ENCODE results near the gene MYPOP. TPM values are rescaled to one million over a fixed set of nuclear protein-coding genes. Genes with fewer than 3 reads are reported as not detected.

Gene MYPOP
- total RNA-seq, 1 donor from 2014 or later, result 9.1 TPM

DNA sequence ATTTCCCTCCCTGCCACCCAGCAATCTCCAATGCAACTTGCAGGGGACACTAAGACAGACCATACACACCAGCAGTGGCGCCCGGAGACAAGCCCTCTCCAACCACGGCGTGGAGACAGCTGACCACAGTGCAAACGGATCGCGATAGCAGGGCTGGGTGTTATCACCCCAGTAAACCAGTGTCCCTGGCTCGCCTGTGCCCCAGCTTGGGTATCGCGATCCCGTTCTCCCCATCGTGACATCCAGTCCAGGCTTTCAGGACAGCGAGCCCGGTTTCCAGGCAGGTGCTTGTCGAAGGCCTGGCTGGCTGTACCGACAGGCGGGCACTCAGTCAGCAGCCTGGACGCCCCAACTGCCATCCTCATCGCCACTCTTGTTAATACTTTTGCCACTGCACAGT, 32.9 kb upstream of the MYPOP start:
- H3K4me3 Mint-ChIP-seq, result no peak overlapping the region
- H3K4me1 Mint-ChIP-seq, result no peaks in the 10 kb centered on the region
- peaks cover 3% of the 10 kb centered on the region for H3K36me3 Mint-ChIP-seq (ENCODE audit: low read depth)
- H3K27me3 Mint-ChIP-seq (ENCODE audit: low read depth), result peaks cover 52% of the 10 kb centered on the region
- no peaks in the 10 kb centered on the region for H3K9me3 Mint-ChIP-seq
- TF ChIP-seq, protein P1, sequence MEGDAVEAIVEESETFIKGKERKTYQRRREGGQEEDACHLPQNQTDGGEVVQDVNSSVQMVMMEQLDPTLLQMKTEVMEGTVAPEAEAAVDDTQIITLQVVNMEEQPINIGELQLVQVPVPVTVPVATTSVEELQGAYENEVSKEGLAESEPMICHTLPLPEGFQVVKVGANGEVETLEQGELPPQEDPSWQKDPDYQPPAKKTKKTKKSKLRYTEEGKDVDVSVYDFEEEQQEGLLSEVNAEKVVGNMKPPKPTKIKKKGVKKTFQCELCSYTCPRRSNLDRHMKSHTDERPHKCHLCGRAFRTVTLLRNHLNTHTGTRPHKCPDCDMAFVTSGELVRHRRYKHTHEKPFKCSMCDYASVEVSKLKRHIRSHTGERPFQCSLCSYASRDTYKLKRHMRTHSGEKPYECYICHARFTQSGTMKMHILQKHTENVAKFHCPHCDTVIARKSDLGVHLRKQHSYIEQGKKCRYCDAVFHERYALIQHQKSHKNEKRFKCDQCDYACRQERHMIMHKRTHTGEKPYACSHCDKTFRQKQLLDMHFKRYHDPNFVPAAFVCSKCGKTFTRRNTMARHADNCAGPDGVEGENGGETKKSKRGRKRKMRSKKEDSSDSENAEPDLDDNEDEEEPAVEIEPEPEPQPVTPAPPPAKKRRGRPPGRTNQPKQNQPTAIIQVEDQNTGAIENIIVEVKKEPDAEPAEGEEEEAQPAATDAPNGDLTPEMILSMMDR (conservative IDR thresholded peaks at IDR 0.05), result no peak
- no peak for DNase-seq (ENCODE audit: low read depth, low spot score)
- H3K27ac Mint-ChIP-seq (ENCODE audit: unreplicated experiment), result no peak overlapping the region

DNA sequence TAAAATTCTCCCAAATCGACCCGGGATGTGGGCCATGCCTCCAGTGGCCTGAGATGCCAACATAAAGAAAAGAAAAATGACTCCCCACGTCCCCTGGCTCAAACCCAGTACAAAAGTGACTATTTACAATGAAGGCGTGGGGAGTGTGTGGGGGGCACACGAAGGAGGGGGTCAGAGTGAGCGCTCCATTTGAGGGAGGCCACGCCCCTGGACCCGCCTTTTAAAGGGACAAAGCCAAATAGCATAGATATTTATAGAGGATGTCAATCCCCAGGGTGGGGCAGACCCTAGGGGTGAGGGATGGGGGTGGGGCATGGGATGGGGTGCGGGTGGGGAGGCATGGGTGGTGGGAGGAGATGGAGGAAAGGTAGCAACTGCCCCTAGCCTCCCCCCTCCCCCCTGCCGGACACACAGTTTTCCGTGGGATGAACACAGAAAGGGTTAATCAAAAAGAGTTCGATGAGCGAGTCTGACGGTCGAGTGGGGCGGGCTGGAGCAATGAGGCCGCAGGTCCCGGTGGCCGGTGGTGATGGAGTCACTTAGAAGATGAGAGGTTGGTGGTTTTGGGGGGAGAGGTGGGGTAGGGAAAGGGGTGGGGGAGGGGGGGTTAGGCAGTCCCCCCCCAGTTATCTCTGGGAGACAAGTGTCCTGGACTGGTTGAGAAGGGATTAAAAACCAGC, 32.3 kb upstream of the MYPOP start:
- Mint-ChIP-seq H3K4me1 (no peaks in the 10 kb centered on the region), H3K36me3 (ENCODE audit: low read depth) (peaks cover 3% of the 10 kb centered on the region), H3K4me3 (no peak overlapping the region), H3K27me3 (ENCODE audit: low read depth) (peaks cover 57% of the 10 kb centered on the region), H3K9me3 (no peaks in the 10 kb centered on the region), H3K27ac (ENCODE audit: unreplicated experiment) (no peak overlapping the region)
- DNase-seq (ENCODE audit: low read depth, low spot score), result no peak
- TF ChIP-seq, protein P1 (conservative IDR thresholded peaks at IDR 0.05), result no peak

DNA sequence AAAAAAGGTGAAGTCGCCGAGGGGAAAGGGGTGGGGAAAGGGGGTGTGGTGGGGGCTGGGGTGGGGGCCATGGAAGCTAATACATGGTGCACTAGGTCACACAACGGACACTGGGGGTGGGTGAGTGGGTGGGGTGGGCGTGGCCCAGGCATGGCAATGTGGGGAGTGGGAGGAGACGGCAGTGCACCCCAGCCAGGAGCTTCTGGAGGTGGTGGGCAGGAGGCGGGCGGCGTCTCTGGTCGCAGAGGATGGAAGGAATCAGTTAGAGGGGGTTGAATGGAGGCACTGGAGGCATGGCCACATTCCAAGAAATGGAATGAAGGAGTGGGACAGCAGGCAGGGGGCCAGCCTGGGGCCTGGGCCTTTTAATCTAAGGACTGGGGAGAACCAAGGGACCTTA, 31.3 kb upstream of the MYPOP start:
- H3K4me3 Mint-ChIP-seq, result no peak overlapping the region
- H3K9me3 Mint-ChIP-seq, result no peaks in the 10 kb centered on the region
- no peak for DNase-seq (ENCODE audit: low read depth, low spot score)
- TF ChIP-seq, protein P1 (conservative IDR thresholded peaks at IDR 0.05), result no peak
- H3K27me3 Mint-ChIP-seq (ENCODE audit: low read depth), result peaks cover 63% of the 10 kb centered on the region
- H3K4me1 Mint-ChIP-seq, result no peaks in the 10 kb centered on the region
- peaks cover 3% of the 10 kb centered on the region for H3K36me3 Mint-ChIP-seq (ENCODE audit: low read depth)
- H3K27ac Mint-ChIP-seq (ENCODE audit: unreplicated experiment), result no peak overlapping the region

DNA sequence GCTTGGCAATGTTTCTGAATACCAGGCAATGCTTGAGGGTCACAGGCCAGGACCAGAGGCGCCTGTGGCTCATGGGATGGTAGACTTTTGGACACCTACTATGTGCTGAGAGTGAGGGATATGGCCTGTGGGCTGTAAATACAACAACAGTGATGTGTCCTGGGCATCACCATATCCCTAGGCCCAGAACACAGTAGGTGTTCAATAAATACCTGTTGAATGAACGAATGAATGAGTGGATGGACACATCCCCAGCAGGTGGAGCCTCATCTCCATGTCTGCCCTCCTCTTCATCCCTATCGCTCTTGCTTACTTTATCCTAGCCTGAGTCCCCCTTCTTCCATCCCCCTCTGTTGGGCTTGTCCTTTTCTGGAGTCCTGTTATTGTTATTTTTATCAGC, 28.6 kb upstream of the MYPOP start:
- Mint-ChIP-seq H3K4me3 (no peak overlapping the region), H3K27me3 (ENCODE audit: low read depth) (peaks cover 57% of the 10 kb centered on the region), H3K4me1 (peaks cover 14% of the 10 kb centered on the region), H3K36me3 (ENCODE audit: low read depth) (no peaks in the 10 kb centered on the region), H3K27ac (ENCODE audit: unreplicated experiment) (no peak overlapping the region), H3K9me3 (no peaks in the 10 kb centered on the region)
- TF ChIP-seq, protein P1 (conservative IDR thresholded peaks at IDR 0.05), result no peak
- no peak for DNase-seq (ENCODE audit: low read depth, low spot score)

DNA sequence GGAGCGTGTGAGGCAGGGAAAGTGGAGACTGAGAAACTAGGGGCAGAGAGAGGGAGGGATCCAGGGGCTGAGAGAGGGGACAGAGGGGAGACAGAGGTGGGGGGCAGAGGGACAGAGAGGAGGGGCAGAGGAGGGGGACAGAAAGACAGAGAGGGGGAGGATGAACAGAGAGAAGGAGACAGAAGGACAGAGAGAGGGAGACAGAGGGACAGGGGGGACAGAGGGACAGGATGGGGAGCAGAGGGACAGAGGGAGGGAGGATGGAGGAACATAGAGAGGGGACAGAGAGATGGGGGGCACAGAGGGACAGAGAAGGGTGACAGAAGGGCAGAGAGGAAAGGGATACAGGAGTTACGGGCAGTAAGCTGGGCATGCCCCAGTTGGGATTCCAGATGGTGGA, 26.8 kb upstream of the MYPOP start:
- H3K4me3 Mint-ChIP-seq, result no peak overlapping the region
- no peak overlapping the region for H3K27ac Mint-ChIP-seq (ENCODE audit: unreplicated experiment)
- TF ChIP-seq, protein P1 (conservative IDR thresholded peaks at IDR 0.05), result no peak
- H3K9me3 Mint-ChIP-seq, result no peaks in the 10 kb centered on the region
- no peak for DNase-seq (ENCODE audit: low read depth, low spot score)
- H3K27me3 Mint-ChIP-seq (ENCODE audit: low read depth), result peaks cover 44% of the 10 kb centered on the region
- no peaks in the 10 kb centered on the region for H3K36me3 Mint-ChIP-seq (ENCODE audit: low read depth)
- H3K4me1 Mint-ChIP-seq, result peaks cover 14% of the 10 kb centered on the region
